ENCODE data around the gene MUC2.

The MUC2 gene

GRCh38 chr11:1070594-1071462 is 3.8 kb upstream of the MUC2 start:
- 84% methylated on average over 9 of the region's 9 CpGs for WGBS (ENCODE audit: insufficient coverage)
- ChIA-PET POLR2A (no interaction called here), CTCF (no interaction called here)
- Histone ChIP-seq H3K27ac (ENCODE audit: insufficient read depth in 1 of 2, low read depth in 1 of 2, low read length in 2 of 2, poor library complexity in 1 of 2, severe bottlenecking in 2 of 2) (no peak overlapping the region), H3K36me3 (ENCODE audit: control insufficient read depth in 4 of 4, insufficient read depth in 4 of 4, low read length in 3 of 4) (no peaks in the 10 kb centered on the region), H3K4me3 (ENCODE audit: control insufficient read depth in 1 of 7, extremely low read depth in 1 of 7, insufficient read depth in 4 of 7, low read depth in 2 of 7, low read length in 6 of 7) (no peak overlapping the region), H3K9me3 (ENCODE audit: control extremely low read depth in 1 of 5, control insufficient read depth in 4 of 5, insufficient read depth in 2 of 5, low read depth in 1 of 5, low read length in 4 of 5) (no peaks in the 10 kb centered on the region), H3K27me3 (replicated peaks in 2 of 5; ENCODE audit: control insufficient read depth in 4 of 5, insufficient read depth in 5 of 5, low read length in 4 of 5) (peaks cover 0 to 8% (median 3%) of the 10 kb centered on the region in 5 experiments), H3K4me1 (ENCODE audit: control extremely low read depth in 1 of 4, control insufficient read depth in 4 of 4, insufficient read depth in 4 of 4, low read length in 3 of 4) (peaks cover 0 to 10% (median 5%) of the 10 kb centered on the region in 4 experiments)
- no peak for DNase-seq

- 97% methylated on average over 18 of the region's 21 CpGs for WGBS (ENCODE audit: insufficient coverage)
- H3K9me3 ChIP-seq (ENCODE audit: control extremely low read depth in 1 of 5, control insufficient read depth in 4 of 5, insufficient read depth in 2 of 5, low read depth in 1 of 5, low read length in 4 of 5), result no peaks in the 10 kb centered on the region
- CTCF ChIA-PET, result no interaction called here
- H3K36me3 ChIP-seq (ENCODE audit: control insufficient read depth in 4 of 4, insufficient read depth in 4 of 4, low read length in 3 of 4), result no peaks in the 10 kb centered on the region
- POLR2A ChIA-PET, result no interaction called here
- peaks cover 0 to 8% (median 3%) of the 10 kb centered on the region in 5 experiments for H3K27me3 ChIP-seq (replicated peaks in 2 of 5; ENCODE audit: control insufficient read depth in 4 of 5, insufficient read depth in 5 of 5, low read length in 4 of 5)
- no peak for DNase-seq
- H3K4me3 ChIP-seq (ENCODE audit: control insufficient read depth in 1 of 7, extremely low read depth in 1 of 7, insufficient read depth in 4 of 7, low read depth in 2 of 7, low read length in 6 of 7), result no peak overlapping the region
- no peak overlapping the region for H3K27ac ChIP-seq (ENCODE audit: insufficient read depth in 1 of 2, low read depth in 1 of 2, low read length in 2 of 2, poor library complexity in 1 of 2, severe bottlenecking in 2 of 2)
- H3K4me1 ChIP-seq (ENCODE audit: control extremely low read depth in 1 of 4, control insufficient read depth in 4 of 4, insufficient read depth in 4 of 4, low read length in 3 of 4), result peaks cover 0 to 10% (median 5%) of the 10 kb centered on the region in 4 experiments
Observed at GRCh38 chr11:1071571-1072115, 3.0 kb upstream of the MUC2 start.

- H3K27me3 ChIP-seq (replicated peaks in 2 of 5; ENCODE audit: control insufficient read depth in 4 of 5, insufficient read depth in 5 of 5, low read length in 4 of 5), result peaks cover 0 to 8% (median 3%) of the 10 kb centered on the region in 5 experiments
- no peak overlapping the region for H3K27ac ChIP-seq (ENCODE audit: insufficient read depth in 1 of 2, low read depth in 1 of 2, low read length in 2 of 2, poor library complexity in 1 of 2, severe bottlenecking in 2 of 2)
- peak in 1 of 3 donors; percentile 12 for DNase-seq
- no peaks in the 10 kb centered on the region for H3K9me3 ChIP-seq (ENCODE audit: control extremely low read depth in 1 of 5, control insufficient read depth in 4 of 5, insufficient read depth in 2 of 5, low read depth in 1 of 5, low read length in 4 of 5)
- H3K4me1 ChIP-seq (ENCODE audit: control extremely low read depth in 1 of 4, control insufficient read depth in 4 of 4, insufficient read depth in 4 of 4, low read length in 3 of 4), result peaks cover 0 to 10% (median 5%) of the 10 kb centered on the region in 4 experiments
- H3K36me3 ChIP-seq (ENCODE audit: control insufficient read depth in 4 of 4, insufficient read depth in 4 of 4, low read length in 3 of 4), result no peaks in the 10 kb centered on the region
- CTCF ChIA-PET, result no interaction called here
- no peak overlapping the region for H3K4me3 ChIP-seq (ENCODE audit: control insufficient read depth in 1 of 7, extremely low read depth in 1 of 7, insufficient read depth in 4 of 7, low read depth in 2 of 7, low read length in 6 of 7)
- 93% methylated on average over 6 of the region's 18 CpGs for WGBS (ENCODE audit: insufficient coverage)
- POLR2A ChIA-PET, result no interaction called here
Observed at GRCh38 chr11:1072116-1072820, 2.4 kb upstream of the MUC2 start.

- H3K36me3 ChIP-seq (ENCODE audit: control insufficient read depth in 4 of 4, insufficient read depth in 4 of 4, low read length in 3 of 4), result no peaks in the 10 kb centered on the region
- WGBS (ENCODE audit: insufficient coverage), result 93% methylated on average over 8 of the region's 9 CpGs
Observed at GRCh38 chr11:1072821-1073231, 1.8 kb upstream of the MUC2 start.

GRCh38 chr11:1073261-1073724 is 1.4 kb upstream of the MUC2 start:
- CTCF ChIA-PET, result no interaction called here
- peaks cover 0 to 3% (median 0%) of the 10 kb centered on the region in 5 experiments for H3K27me3 ChIP-seq (replicated peaks in 2 of 5; ENCODE audit: control insufficient read depth in 4 of 5, insufficient read depth in 5 of 5, low read length in 4 of 5)

More at GRCh38 chr11:1072821-1073231, 1.8 kb upstream of the MUC2 start:
- POLR2A ChIA-PET, result no interaction called here
- no peak overlapping the region for H3K4me3 ChIP-seq (ENCODE audit: control insufficient read depth in 1 of 7, extremely low read depth in 1 of 7, insufficient read depth in 4 of 7, low read depth in 2 of 7, low read length in 6 of 7)
- CTCF ChIA-PET, result no interaction called here
- H3K27me3 ChIP-seq (replicated peaks in 2 of 5; ENCODE audit: control insufficient read depth in 4 of 5, insufficient read depth in 5 of 5, low read length in 4 of 5), result peaks cover 0 to 7% (median 2%) of the 10 kb centered on the region in 5 experiments
- H3K4me1 ChIP-seq (ENCODE audit: control extremely low read depth in 1 of 4, control insufficient read depth in 4 of 4, insufficient read depth in 4 of 4, low read length in 3 of 4), result peaks cover 0 to 10% (median 5%) of the 10 kb centered on the region in 4 experiments
- peaks cover 0 to 2% (median 0%) of the 10 kb centered on the region in 5 experiments for H3K9me3 ChIP-seq (ENCODE audit: control extremely low read depth in 1 of 5, control insufficient read depth in 4 of 5, insufficient read depth in 2 of 5, low read depth in 1 of 5, low read length in 4 of 5)
- no peak overlapping the region for H3K27ac ChIP-seq (ENCODE audit: insufficient read depth in 1 of 2, low read depth in 1 of 2, low read length in 2 of 2, poor library complexity in 1 of 2, severe bottlenecking in 2 of 2)
- DNase-seq, result no peak

GRCh38 chr11:1073851-1074243 is 827 bp upstream of the MUC2 start:
- DNase-seq, result no peak
- CTCF ChIA-PET, result no interaction called here
- peaks cover 0 to 4% (median 0%) of the 10 kb centered on the region in 5 experiments for H3K9me3 ChIP-seq (ENCODE audit: control extremely low read depth in 1 of 5, control insufficient read depth in 4 of 5, insufficient read depth in 2 of 5, low read depth in 1 of 5, low read length in 4 of 5)
- H3K4me1 ChIP-seq (ENCODE audit: control extremely low read depth in 1 of 4, control insufficient read depth in 4 of 4, insufficient read depth in 4 of 4, low read length in 3 of 4), result peaks cover 0 to 10% (median 5%) of the 10 kb centered on the region in 4 experiments
- H3K4me3 ChIP-seq (ENCODE audit: control insufficient read depth in 1 of 7, extremely low read depth in 1 of 7, insufficient read depth in 4 of 7, low read depth in 2 of 7, low read length in 6 of 7), result no peak overlapping the region
- 96% methylated on average over 8 of the region's 11 CpGs for WGBS (ENCODE audit: insufficient coverage)
- peaks cover 0 to 1% (median 0%) of the 10 kb centered on the region in 5 experiments for H3K27me3 ChIP-seq (replicated peaks in 2 of 5; ENCODE audit: control insufficient read depth in 4 of 5, insufficient read depth in 5 of 5, low read length in 4 of 5)
- H3K36me3 ChIP-seq (ENCODE audit: control insufficient read depth in 4 of 4, insufficient read depth in 4 of 4, low read length in 3 of 4), result no peaks in the 10 kb centered on the region
- POLR2A ChIA-PET, result no interaction called here
- no peak overlapping the region for H3K27ac ChIP-seq (ENCODE audit: insufficient read depth in 1 of 2, low read depth in 1 of 2, low read length in 2 of 2, poor library complexity in 1 of 2, severe bottlenecking in 2 of 2)

More at GRCh38 chr11:1073261-1073724, 1.4 kb upstream of the MUC2 start:
- 9% methylated on average over 11 of the region's 13 CpGs for WGBS (ENCODE audit: insufficient coverage)
- Histone ChIP-seq H3K4me1 (ENCODE audit: control extremely low read depth in 1 of 4, control insufficient read depth in 4 of 4, insufficient read depth in 4 of 4, low read length in 3 of 4) (peaks cover 0 to 10% (median 5%) of the 10 kb centered on the region in 4 experiments), H3K36me3 (ENCODE audit: control insufficient read depth in 4 of 4, insufficient read depth in 4 of 4, low read length in 3 of 4) (no peaks in the 10 kb centered on the region), H3K27ac (ENCODE audit: insufficient read depth in 1 of 2, low read depth in 1 of 2, low read length in 2 of 2, poor library complexity in 1 of 2, severe bottlenecking in 2 of 2) (no peak overlapping the region), H3K9me3 (ENCODE audit: control extremely low read depth in 1 of 5, control insufficient read depth in 4 of 5, insufficient read depth in 2 of 5, low read depth in 1 of 5, low read length in 4 of 5) (peaks cover 0 to 4% (median 0%) of the 10 kb centered on the region in 5 experiments), H3K4me3 (ENCODE audit: control insufficient read depth in 1 of 7, extremely low read depth in 1 of 7, insufficient read depth in 4 of 7, low read depth in 2 of 7, low read length in 6 of 7) (no peak overlapping the region)
- POLR2A ChIA-PET, result no interaction called here
- peak in 2 of 3 donors; percentile 31 to 44 for DNase-seq

All from common myeloid progenitor, CD34-positive (primary cell).